GM18909 (cell line): ENCODE results near the gene MCF2L2.

Source experiments
- ATAC-seq: cut with Tn5 transposase; IDR thresholded peaks from one replicate; pipeline ENCODE4 v1.9.1; 2021; ENCODE audit warnings: mild to moderate bottlenecking; ENCODE audit not compliant: unreplicated experiment, poor library complexity

Gene MCF2L2

DNA sequence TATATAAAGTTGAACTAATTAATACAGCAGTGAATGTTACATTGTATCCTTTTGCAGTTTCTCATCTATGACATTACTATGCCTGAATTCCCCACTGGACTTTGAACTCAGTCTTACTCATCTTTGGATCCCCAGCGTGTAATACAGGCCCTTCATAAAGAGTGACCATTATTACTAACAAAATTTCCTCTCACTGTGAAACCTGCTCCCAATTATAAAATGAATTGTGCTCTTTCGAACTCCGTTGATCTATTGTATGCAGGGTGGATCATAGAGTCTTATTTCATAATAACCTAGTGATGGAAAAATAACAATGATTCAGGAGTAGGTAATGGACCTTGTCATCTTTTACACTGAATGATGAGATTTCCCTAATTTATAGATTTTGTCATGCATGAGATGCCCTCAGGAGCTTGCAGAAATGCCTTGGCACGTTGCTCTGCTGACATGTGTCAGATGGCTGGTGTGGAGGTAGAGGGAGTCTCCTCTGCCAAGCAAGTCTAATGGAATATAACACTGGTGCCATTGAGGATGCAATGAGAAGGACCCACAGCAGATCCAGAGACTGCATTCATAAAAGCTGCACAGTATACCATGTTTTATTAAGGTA is 149.8 kb downstream of the MCF2L2 start:
- ATAC-seq: no peak

DNA sequence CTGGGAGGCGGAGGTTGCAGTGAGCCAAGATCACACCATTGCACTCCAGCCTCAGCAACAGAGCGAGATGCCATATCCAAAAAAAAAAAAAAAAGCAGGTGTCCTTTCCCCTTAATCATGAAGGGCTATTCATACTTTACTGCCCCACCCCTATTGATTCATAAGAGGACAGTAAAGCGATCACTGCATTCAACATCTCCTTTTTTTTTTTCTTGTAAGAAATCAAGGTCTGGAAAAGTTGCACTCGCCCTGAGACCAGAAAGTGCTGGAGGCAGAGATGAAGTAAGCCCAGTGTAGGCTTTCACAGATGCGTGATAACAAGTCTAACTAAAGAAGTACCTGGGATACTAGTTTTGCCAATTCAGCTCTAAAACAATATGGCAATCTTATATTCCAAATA is 151.2 kb downstream of the MCF2L2 start:
- no peak for ATAC-seq

DNA sequence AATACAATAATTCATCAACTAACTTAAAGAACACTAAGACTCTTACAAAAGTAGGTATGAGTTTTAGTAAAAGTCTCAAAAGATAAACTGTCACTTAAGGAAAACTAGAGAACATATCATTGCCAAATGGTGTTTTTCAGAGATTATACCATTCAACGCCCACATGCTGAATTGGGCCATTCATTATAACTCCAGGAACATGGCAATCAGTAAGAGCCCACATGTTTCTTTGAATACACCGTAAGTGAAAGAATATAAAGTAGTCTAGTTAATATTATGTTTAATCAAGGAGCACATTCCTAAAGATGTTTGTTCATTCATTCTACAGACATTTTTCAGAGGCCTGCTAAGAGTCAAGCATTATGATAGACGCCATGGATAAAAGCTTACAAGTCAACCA is 152.5 kb downstream of the MCF2L2 start:
- no peak for ATAC-seq

DNA sequence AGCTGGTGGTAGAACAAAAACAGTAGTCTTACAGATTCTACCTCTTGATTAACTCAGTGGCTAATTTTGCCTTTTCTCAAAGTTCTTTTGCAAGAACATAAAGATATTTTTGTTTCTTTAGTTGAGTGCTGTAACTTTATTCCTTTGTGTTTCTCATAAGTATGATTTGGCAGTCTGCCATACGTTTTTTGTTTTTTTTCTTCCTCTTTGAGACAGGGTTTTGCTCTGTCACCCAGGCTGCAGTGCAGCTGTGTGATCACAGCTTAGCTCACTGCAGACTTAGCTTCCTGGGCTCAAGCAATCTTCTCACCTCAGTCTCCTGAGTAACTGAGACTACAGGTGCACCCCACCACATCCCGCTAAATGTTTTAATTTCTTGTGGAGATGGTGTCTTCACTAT is 153.0 kb downstream of the MCF2L2 start:
- ATAC-seq: no peak

DNA sequence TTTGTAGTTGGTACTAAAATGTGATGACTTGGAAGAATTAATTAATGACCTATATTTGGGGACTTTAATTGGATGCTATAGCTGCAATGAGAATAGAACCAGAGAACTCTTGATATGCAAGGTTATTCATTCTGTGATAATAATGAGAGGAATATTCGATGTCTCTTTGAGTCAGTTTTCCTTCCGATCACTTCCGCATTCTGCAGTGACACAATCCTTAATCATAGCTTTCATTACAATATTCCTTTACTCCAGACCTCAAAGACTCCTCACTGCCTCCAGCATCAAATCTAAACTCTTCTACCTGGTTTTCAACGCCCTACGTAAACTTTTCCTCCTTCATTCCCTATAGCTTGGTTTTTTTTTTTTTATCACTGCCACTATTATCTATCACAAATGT is 153.8 kb downstream of the MCF2L2 start:
- ATAC-seq: no peak

DNA sequence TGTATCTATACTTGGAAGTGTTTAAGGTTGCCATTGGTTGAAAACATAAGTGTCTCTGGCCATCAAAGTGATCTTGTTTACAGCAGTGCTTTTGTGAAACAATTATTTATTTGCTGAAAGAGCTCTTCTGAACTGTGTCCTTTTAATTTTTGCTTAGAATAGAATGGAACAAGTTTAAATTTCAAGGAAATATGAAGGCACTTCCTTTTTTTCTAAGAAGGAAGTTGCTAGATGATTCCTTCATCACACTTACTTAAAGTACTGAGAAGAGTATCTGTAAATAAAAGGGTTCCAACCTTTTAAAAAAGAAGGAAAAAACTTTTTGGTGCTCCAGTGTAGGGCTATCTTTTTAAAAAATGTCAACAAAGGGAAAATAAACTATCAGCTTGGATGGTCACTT is 155.6 kb downstream of the MCF2L2 start:
- no peak for ATAC-seq

DNA sequence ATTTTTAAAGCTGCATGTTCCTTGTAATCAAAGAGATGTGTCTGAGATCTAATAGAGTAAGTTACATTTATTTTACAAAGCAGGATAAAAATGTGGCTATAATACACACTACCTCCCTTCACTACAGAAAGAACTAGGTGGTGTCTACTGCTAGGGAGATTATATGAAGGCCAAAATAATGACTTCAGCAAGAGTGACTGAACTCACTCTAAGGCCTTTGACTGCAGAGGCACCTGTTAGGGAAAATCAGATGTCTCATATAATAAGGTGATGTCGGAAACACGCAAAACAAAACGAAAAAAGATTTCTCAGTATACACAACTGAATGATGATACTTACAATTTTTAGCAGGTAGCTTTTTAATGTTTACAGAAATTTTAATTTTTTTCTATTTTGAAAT is 156.3 kb downstream of the MCF2L2 start:
- ATAC-seq: no peak

DNA sequence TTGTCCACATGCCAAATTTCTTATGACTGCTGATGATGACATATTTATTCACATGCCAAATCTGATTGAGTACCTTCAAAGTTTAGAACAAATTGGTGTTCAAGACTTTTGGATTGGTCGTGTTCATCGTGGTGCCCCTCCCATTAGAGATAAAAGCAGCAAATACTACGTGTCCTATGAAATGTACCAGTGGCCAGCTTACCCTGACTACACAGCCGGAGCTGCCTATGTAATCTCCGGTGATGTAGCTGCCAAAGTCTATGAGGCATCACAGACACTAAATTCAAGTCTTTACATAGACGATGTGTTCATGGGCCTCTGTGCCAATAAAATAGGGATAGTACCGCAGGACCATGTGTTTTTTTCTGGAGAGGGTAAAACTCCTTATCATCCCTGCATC is 158.1 kb downstream of the MCF2L2 start:
- no peak for ATAC-seq

DNA sequence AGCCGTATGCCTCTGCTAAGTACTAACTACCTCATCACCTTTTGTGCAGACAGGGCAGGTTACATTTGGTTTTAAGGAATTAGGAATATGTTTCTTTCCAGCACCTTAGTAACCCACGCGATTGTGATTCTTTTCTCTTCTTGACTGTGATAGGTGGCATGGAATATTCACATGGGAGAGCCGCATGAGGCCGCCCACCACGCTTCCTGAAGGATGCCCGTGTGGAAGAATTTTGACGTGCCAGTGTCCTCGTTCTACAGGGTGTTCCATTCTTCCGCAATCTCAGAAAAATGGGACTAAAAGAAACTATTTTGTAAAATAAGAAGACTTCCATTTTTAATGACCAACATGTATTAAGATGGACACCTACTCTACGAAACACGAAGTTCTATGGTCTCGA is 159.1 kb downstream of the MCF2L2 start:
- no peak for ATAC-seq

DNA sequence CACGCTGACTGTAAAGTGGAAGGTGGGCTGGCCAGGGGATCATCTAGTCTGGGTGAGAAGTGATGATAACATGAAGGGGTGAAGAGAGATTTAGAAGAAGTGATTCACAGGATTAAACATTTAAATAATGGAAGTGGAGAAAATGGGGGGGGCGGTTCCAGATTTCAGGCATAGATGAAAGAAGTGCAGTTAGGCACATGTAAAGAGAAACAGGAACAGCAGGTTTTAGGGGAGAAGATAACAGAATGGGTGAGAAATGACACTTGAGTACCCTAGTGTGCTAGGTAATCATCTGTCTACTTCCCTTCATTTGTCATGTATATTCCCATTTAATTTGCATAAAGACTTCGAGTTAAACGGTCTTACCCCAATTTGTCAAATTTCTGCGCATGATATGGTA is 160.1 kb downstream of the MCF2L2 start:
- ATAC-seq: no peak

DNA sequence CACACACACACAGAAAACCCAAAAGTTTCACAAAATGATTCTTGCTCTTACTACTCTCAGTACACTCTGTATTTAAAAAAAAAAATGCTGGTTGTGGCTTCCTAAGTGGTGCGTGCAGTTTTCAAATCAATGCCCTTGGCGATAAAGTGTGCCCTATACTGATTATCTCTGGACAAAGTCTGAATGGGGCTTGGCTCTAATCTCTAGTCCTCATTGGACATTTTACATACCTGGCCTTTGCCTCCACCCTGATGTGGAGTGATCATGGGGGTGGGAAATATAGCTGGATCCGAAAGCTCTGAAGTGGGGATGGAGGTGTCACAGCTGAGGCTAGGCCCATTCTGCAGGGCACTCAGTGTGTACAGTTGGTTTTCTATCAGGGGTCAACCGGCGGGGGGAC is 161.3 kb downstream of the MCF2L2 start:
- ATAC-seq: no peak

DNA sequence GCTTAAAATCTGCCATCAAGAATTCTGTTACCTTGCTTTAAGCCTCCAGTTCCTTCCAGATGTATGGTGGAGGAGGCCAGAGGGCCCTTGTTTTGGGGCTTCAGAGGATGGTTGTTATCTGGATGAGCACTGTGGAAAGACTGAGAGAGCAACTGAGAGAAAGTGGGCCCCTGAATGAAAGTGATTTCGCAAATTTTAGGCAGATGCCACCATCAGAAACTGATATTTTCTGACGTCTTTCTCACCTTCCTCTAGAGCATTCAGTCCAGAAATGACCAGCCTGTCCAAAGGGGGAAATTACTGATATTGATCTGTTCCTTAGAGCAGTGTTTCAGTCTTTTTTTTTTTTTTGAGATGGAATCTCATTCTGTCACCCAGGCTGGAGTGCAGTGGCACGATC is 162.0 kb downstream of the MCF2L2 start:
- ATAC-seq: no peak

DNA sequence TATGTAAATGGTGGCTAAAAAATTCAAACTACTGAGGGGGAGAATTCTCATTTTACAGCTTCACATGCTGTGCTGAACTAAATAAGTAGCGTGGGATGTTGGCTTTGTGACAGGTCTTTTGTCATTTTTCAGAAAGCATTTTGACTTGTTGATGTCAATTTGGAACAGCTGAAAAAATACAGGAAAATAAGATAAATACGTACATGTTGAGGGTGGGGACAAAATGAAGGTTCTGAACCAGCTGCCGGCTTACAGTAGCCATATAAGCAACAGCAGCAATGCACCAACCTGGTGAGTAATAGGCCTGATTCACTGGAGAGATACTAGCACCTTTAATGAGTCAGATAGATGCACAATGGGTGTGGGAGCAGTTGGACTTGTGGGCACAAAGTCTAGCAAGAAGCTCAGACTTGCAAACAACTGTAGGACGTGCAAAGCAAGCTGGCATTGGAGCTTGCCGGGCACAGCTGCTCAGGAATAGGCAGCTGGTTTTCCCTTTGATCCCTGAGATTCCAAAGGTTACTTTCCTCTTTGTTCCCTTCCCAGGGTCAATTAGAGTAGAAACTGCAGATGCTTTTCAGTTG is 162.5 kb downstream of the MCF2L2 start:
- no peak for ATAC-seq

DNA sequence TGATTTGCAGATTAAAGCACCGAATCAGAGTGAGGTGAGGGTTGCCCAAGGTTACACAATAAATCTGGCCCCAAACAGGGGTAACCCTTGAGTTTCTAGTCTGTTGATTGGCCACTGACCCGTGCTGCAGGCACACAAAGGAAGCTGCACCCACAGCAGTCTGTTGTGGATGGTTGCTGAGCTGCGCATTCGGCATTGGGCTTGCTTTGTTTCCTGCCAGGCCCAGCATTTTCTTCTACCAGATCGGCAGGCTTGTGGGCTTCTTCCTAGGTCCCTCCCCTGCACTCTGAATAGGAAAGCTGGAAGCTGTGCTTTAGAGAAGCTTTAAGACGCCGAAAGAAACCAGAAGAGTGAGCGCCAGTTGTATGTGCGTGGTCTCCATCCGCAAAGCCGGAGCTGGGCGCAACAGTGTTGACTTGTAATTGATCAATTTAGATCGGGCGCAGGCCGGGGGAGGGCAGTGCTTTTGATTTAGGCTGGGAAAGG is 163.2 kb downstream of the MCF2L2 start:
- ATAC-seq: no peak

DNA sequence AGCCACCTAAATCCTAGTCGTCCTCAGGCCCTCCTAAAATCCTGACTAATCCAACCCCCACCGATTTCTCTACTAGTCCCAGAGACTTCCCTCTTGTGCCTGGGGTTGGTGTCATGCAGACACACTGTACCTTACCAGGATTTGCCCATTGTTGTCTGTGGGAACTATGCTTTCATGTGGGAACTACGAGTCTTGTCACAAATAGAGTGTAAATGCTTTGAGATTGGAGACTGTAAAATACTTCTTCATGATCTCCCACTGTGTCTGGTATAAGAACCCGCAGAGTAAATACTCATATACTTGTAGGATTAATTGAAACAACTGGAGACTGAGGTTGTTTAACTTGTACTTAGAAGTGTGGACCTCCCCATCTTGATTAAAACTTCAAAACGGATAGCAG is 164.2 kb downstream of the MCF2L2 start:
- ATAC-seq: no peak

DNA sequence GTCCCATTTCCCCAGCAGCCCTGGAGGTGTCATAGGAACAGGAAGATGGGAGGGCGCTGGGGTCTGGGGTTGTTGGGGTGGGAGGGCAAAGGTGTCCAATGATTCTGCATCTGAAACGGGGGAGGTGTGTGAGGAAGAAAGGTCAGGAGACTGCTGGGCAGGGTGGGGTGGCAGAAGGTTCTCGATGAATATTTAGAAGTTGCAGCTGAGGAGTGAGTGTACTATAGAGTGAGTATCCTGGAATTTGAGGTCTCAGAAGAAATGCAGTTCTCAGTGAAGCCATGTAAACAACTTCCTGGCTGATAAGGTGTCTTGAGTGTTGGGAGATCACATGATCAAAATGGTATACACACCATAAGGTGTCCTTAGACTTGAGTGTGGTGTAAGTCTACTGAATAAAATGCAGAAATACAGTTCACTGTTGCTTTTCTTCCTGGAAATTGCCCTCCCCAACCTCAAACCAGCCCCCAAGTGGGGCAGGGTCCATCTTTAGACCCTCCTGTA is 165.5 kb downstream of the MCF2L2 start:
- no peak for ATAC-seq

DNA sequence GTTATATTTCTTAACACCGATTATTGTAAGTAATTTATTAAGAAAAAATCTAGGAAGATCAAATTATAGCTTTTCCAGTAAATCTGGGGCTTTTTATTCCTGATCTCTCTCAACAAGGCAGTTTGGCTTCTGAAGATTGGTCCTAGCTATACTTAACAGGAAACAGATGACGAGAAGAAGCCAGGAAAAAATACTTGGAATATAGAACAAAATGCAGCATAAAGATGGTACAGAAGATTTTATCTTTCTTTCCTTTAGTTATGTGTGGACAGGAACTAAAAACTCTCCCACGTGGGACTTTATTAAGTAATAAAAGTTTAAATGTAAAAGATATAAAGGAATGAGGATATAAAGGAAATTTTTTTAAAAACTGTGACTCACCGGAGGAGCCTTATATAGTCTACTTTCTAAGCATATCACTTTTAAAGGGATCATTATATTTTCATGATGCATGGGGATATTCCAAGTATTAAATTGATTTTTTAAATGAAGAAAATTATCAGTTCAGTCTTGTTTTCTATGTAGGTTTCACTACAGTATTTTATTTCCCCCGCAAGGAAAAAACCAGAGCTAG is 167.2 kb downstream of the MCF2L2 start:
- ATAC-seq: no peak

DNA sequence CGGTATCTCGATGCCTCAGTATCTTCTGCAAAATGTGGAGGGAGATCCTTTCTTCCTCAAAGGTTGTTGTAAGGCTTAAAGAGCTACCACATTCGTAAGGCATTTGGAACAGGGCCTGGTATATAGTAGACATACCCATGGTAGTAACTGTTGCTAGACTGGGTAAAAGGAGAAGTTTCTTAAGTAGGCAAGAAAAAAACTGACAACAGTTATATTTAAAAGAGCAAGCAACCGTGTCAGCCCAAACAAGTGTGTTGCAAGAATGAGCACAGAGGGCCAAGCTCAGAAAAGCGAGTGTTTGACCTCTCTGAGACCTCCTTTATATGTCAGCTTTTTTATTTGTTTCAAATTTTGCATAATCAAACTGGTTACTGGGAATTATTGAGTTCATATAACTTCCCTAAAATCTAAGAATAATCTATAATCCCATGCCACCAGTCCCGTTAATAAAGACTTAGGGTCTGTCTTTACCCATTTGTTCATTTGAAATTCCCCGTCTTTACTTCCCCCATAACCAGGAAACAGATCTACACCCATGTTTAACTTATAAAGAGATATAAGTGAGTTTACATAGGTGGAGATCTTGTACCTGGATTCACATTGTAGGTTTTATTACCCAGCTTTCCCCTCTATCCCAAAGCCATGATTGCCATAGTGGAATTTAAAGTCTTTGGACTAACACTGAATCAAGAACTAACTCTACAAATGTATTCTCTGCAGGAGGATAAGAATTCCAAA is 168.1 kb downstream of the MCF2L2 start:
- ATAC-seq: no peak

DNA sequence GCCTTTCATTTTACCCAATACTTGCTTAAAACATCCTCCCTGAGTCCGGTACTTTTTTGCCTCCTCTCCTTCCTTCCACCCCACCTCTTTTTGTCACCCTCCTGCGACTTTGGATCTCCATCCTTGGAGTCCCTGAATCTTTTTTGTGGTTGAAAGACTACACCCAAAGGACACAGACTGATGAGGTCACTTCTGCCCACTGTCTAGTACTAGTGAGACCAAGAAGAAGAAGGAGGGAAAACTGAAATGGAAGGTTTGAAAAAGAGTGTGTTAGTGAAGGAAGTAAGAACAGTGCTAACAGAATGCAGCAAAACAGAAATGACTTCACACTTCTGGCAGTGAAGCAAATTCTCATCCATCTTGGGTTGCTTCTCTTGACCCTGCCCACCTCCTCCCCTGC is 168.8 kb downstream of the MCF2L2 start:
- ATAC-seq: no peak

DNA sequence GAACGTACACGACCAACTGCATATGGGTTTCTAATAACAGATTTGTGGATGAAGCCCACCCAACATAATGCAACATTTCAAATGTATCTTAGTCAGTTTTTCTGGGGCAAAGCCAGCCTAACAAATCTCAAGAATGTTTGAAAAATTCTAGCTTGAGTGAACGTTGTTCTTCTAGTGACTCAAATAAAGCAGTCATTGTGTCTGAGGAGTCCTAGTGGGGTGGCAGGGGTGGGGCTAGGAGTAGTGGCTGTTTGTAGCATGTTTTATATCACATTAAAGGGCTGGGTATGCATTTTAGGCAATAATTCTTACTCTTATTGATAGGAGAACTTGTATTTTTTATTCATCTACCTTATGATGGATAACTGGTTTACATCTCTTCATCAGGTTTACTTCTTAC is 169.3 kb downstream of the MCF2L2 start:
- ATAC-seq: no peak

DNA sequence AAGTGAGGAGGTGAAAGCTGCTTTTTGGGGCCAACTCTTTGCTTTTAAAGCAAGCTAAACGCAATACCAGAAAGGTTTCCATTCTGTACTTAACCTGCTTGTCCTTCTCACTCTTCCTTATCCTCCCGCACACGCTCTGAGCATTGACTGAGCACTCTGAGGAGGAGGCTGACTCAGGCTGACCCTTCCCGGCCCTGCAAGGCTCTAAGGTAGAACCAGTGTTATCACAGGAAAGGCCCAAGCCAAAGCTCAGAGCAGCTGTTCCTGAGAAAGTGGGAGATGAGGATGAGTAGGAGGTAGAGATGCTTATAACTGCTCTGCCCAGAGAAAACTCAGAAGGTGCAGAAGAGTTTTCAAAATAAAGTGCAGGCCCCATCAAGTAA is 173.1 kb downstream of the MCF2L2 start:
- no peak for ATAC-seq
